Adipocyte (in vitro differentiated cells): ENCODE measurements around the gene PCDHA4.
"Not testable (repeated sequence)": the region's sequence is repeated elsewhere in the genome, so short reads cannot be mapped to it uniquely, and the experiment has no call there.

Experiments
- DNase-seq: peaks from one replicate; pipeline ENCODE4 v3.0.0-alpha.2; 2015; ENCODE audit warnings: low read depth
- H3K27me3 ChIP-seq: replicated peaks from 2 replicates; pipeline ENCODE4 v1.7.0; 2013; ENCODE audit warnings: mild to moderate bottlenecking, low read length, moderate library complexity; ENCODE audit not compliant: control insufficient read depth, insufficient read depth
- H3K36me3 ChIP-seq: 2 replicates; pipeline ENCODE4 v1.7.0; 2013; ENCODE audit warnings: low read length, mild to moderate bottlenecking, moderate library complexity; ENCODE audit not compliant: control insufficient read depth, insufficient read depth, severe bottlenecking
- H3K4me1 ChIP-seq: 2 replicates; pipeline ENCODE4 v1.7.0; 2013; ENCODE audit warnings: mild to moderate bottlenecking, low read length, moderate library complexity; ENCODE audit not compliant: control insufficient read depth, insufficient read depth
- H3K4me3 ChIP-seq: 2 replicates; pipeline ENCODE4 v1.7.0; 2013; ENCODE audit warnings: mild to moderate bottlenecking, low read length, moderate library complexity
- H3K9ac ChIP-seq: 2 replicates; pipeline ENCODE4 v1.7.0; 2013; ENCODE audit warnings: mild to moderate bottlenecking, low read length, moderate library complexity
- H3K9me3 ChIP-seq: 2 replicates; pipeline ENCODE4 v1.7.0; 2013; ENCODE audit warnings: mild to moderate bottlenecking, low read length, moderate library complexity; ENCODE audit not compliant: control insufficient read depth

The PCDHA4 gene

GRCh38 chr5:140842798-140843733, 36.2 kb downstream of the PCDHA4 start:
- no peak for DNase-seq
- H3K9ac ChIP-seq: no peak overlapping the region
- H3K4me3 ChIP-seq: no peak overlapping the region
- H3K4me1 ChIP-seq: no peaks in the 10 kb centered on the region
- no peaks in the 10 kb centered on the region for H3K27me3 ChIP-seq
- H3K36me3 ChIP-seq: no peaks in the 10 kb centered on the region
- H3K9me3 ChIP-seq: peaks cover 6% of the 10 kb centered on the region

- not testable (repeated sequence) for H3K27me3 ChIP-seq, H3K4me3 ChIP-seq, H3K4me1 ChIP-seq, H3K9ac ChIP-seq, DNase-seq, H3K36me3 ChIP-seq, H3K9me3 ChIP-seq
Observed at GRCh38 chr5:140848139-140849102, 41.6 kb downstream of the PCDHA4 start, which contains the start of gene PCDHA9. PCDHA9 (plus strand) TSS chr5:140848382; CDS start chr5:140848496, 114 bp downstream.

GRCh38 chr5:140849831-140850634, 43.2 kb downstream of the PCDHA4 start:
- not testable (repeated sequence) for H3K27me3 ChIP-seq

GRCh38 chr5:140855772-140856674, 49.2 kb downstream of the PCDHA4 start, which contains the start of gene PCDHA10:
PCDHA10 (plus strand) TSS chr5:140855897; CDS start chr5:140856049, 152 bp downstream.
- no peaks in the 10 kb centered on the region for H3K36me3 ChIP-seq
- H3K9ac ChIP-seq: no peak within 1 kb of the TSS
- H3K9me3 ChIP-seq: peaks cover 3% of the 10 kb centered on the region
- no peaks in the 10 kb centered on the region for H3K4me1 ChIP-seq
- no peaks in the 10 kb centered on the region for H3K27me3 ChIP-seq
- DNase-seq: no peak
- H3K4me3 ChIP-seq: no peak within 1 kb of the TSS

More at GRCh38 chr5:140849831-140850634, 43.2 kb downstream of the PCDHA4 start:
- not testable (repeated sequence) for H3K4me1 ChIP-seq, H3K9ac ChIP-seq, H3K9me3 ChIP-seq, H3K4me3 ChIP-seq, H3K36me3 ChIP-seq, DNase-seq

- no peak for DNase-seq
- peaks cover 15% of the 10 kb centered on the region for H3K9me3 ChIP-seq
- no peak overlapping the region for H3K4me3 ChIP-seq
Observed at GRCh38 chr5:140857177-140857986, 50.5 kb downstream of the PCDHA4 start.

GRCh38 chr5:140857987-140858240, 51.0 kb downstream of the PCDHA4 start:
- H3K4me1 ChIP-seq: no peaks in the 10 kb centered on the region
- DNase-seq: no peak
- no peak overlapping the region for H3K4me3 ChIP-seq
- H3K36me3 ChIP-seq: no peaks in the 10 kb centered on the region
- H3K9ac ChIP-seq: no peak overlapping the region
- no peaks in the 10 kb centered on the region for H3K27me3 ChIP-seq
- H3K9me3 ChIP-seq: peaks cover 19% of the 10 kb centered on the region

More at GRCh38 chr5:140857177-140857986, 50.5 kb downstream of the PCDHA4 start:
- H3K4me1 ChIP-seq: no peaks in the 10 kb centered on the region
- H3K9ac ChIP-seq: no peak overlapping the region
- no peaks in the 10 kb centered on the region for H3K27me3 ChIP-seq
- H3K36me3 ChIP-seq: no peaks in the 10 kb centered on the region

GRCh38 chr5:140862441-140863295, 55.8 kb downstream of the PCDHA4 start:
- DNase-seq: no peak
- H3K4me1 ChIP-seq: no peaks in the 10 kb centered on the region
- no peak overlapping the region for H3K9ac ChIP-seq
- no peaks in the 10 kb centered on the region for H3K27me3 ChIP-seq
- no peak overlapping the region for H3K4me3 ChIP-seq
- H3K9me3 ChIP-seq: peaks cover 29% of the 10 kb centered on the region
- H3K36me3 ChIP-seq: no peaks in the 10 kb centered on the region
